Naive thymus-derived CD4-positive, alpha-beta T cell (primary cell): ENCODE results near the gene GASK1B. TPM values are rescaled to one million over a fixed set of nuclear protein-coding genes. Genes with fewer than 3 reads are reported as not detected.

ENCODE experiments used
- ATAC-seq: fragments of 150-1000 bp; cut with Tn5 transposase; 2 replicates; pipeline ENCODE4 v1.10.0; 2021; ENCODE audit warnings: mild to moderate bottlenecking, moderate library complexity
- CTCF ChIA-PET: fragments of 350-600 bp; sonication (Branson Sonifier 250); formaldehyde crosslinking; loops from one replicate; lab custom pipeline; 2021; ENCODE audit warnings: antibody characterized with exemption; lab: Charles Lee
- POLR2A ChIA-PET: fragments of 350-600 bp; sonication (Branson Sonifier 250); formaldehyde crosslinking; loops from one replicate; lab custom pipeline; 2021; ENCODE audit warnings: antibody characterized with exemption, inconsistent platforms; lab: Charles Lee
- DNase-seq, 9 donors: peaks; one replicate each; pipeline versions ENCODE4 v3.0.0 to v3.0.0-alpha.2; 2020 to 2022; ENCODE audit warnings: mixed read lengths in 1 of 9
- H3K27ac ChIP-seq: one replicate; pipeline ENCODE4 v1.7.0; 2013; ENCODE audit warnings: mild to moderate bottlenecking, low read depth, low read length, moderate library complexity
- H3K27me3 ChIP-seq, 2 donors: one replicate each; pipeline ENCODE4 v1.7.0; 2013; ENCODE audit warnings: low read length in 2 of 2, mild to moderate bottlenecking in 2 of 2, moderate library complexity in 2 of 2; ENCODE audit not compliant: control insufficient read depth in 2 of 2, insufficient read depth in 2 of 2
- H3K36me3 ChIP-seq, 3 experiments: 1 replicate in 2 of 3; 2 replicates in 1 of 3; pipeline ENCODE4 v1.7.0; 2013; ENCODE audit warnings: low read length in 3 of 3, mild to moderate bottlenecking in 3 of 3, moderate library complexity in 1 of 3; ENCODE audit not compliant: insufficient read depth in 3 of 3, control insufficient read depth in 2 of 3
- H3K4me1 ChIP-seq, 2 donors: one replicate each; pipeline ENCODE4 v1.7.0; 2013; ENCODE audit warnings: low read length in 2 of 2, mild to moderate bottlenecking in 2 of 2, moderate library complexity in 1 of 2; ENCODE audit not compliant: control insufficient read depth in 2 of 2, insufficient read depth in 2 of 2
- H3K4me3 ChIP-seq: 2 replicates; pipeline ENCODE4 v1.7.0; 2013; ENCODE audit warnings: mild to moderate bottlenecking, low read length
- H3K9me3 ChIP-seq, 3 experiments: 1 replicate in 2 of 3; 2 replicates in 1 of 3; pipeline ENCODE4 v1.7.0; 2013; ENCODE audit warnings: low read length in 3 of 3; ENCODE audit not compliant: control insufficient read depth in 2 of 3
- H3K27ac Mint-ChIP-seq, 9 donors: one replicate each; pipeline ENCODE4 v1.8.0; 2020 to 2022; ENCODE audit warnings: mixed read lengths in 9 of 9, mild to moderate bottlenecking in 8 of 9, moderate library complexity in 5 of 9, inconsistent platforms in 2 of 9
- H3K27me3 Mint-ChIP-seq, 5 donors: one replicate each; pipeline ENCODE4 v1.8.0; 2021 to 2022; ENCODE audit warnings: mixed read lengths in 5 of 5, mild to moderate bottlenecking in 1 of 5
- H3K36me3 Mint-ChIP-seq, 5 donors: one replicate each; pipeline ENCODE4 v1.8.0; 2020 to 2022; ENCODE audit warnings: mixed read lengths in 5 of 5, mild to moderate bottlenecking in 3 of 5, inconsistent platforms in 1 of 5
- H3K4me1 Mint-ChIP-seq, 7 donors: one replicate each; pipeline ENCODE4 v1.8.0; 2020 to 2022; ENCODE audit warnings: mixed read lengths in 7 of 7, mild to moderate bottlenecking in 3 of 7, inconsistent platforms in 1 of 7
- H3K4me3 Mint-ChIP-seq, 10 donors: one replicate each; pipeline ENCODE4 v1.8.0; 2020 to 2022; ENCODE audit warnings: mild to moderate bottlenecking in 10 of 10, mixed read lengths in 10 of 10, moderate library complexity in 6 of 10, inconsistent platforms in 2 of 10
- H3K9me3 Mint-ChIP-seq, 11 donors: one replicate each; pipeline ENCODE4 v1.8.0; 2020 to 2022; ENCODE audit warnings: mixed read lengths in 11 of 11, mild to moderate bottlenecking in 4 of 11, inconsistent platforms in 1 of 11, moderate library complexity in 1 of 11
- intact Hi-C, 2 donors: fragments of 100-400 bp; cut with micrococcal nuclease; formaldehyde crosslinking; loops; one replicate each; pipeline ENCODE4 v1.15.1; 2023
- polyA plus RNA-seq, 2 donors: library from polyadenylated mRNA; unstranded; fragments of 300-500 nt; fragmentation: Illumina TruSeq; gene quantifications; one replicate each; pipeline ENCODE4 v1.2.3, GENCODE V29; 2021
- total RNA-seq, 6 experiments: library from RNA in 5 of 6; stranded (reverse) in 5 of 6; gene quantifications; 1 replicate in 5 of 6; 2 replicates in 1 of 6; pipeline ENCODE4 v1.2.3 and lab custom pipeline; 2021 to 2026

Gene GASK1B
- total and polyA plus RNA-seq, 7 experiments from 2014 or later: 0.06 to 28.2 (median 1.1) TPM; not detected in 1

DNA sequence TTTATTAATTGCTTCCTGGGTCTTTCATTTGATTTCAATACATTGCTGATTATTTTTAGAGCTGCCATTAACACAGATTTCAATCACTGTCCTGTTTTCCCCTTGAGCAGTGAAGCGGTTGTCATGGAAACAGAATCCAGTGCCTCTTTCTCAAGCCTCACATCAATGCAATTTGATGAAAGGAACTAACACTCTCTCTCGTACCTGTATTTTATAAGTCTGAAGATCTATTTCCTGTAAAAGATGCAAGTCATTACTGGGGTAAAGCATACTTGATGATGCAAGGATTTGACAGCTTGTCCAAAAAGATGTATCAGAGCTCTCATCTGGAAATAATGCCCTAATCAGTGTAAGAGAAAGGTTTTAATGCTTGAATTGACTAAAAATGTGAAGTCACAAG lies 17.9 kb upstream of the GASK1B start:
- intact Hi-C loops: loop anchor here in 1 of 2 donors (5.0 to 10.0 kb wide), 2 partner anchors 67 to 1014 kb away; no protein-coding TSS in a partner anchor

GRCh38 chr4:158189422-158189821 lies 16.6 kb upstream of the GASK1B start:
- Mint-ChIP-seq H3K4me3 (no peak overlapping the region), H3K4me1 (peaks cover 0 to 2% (median 0%) of the 10 kb centered on the region in 7 donors), H3K27me3 (peaks cover 0 to 4% (median 0%) of the 10 kb centered on the region in 5 donors), H3K27ac (no peak overlapping the region), H3K9me3 (peaks cover 0 to 2% (median 0%) of the 10 kb centered on the region in 11 donors), H3K36me3 (no peaks in the 10 kb centered on the region)
- POLR2A ChIA-PET: no interaction called here
- Histone ChIP-seq H3K27ac (no peak overlapping the region), H3K36me3 (no peaks in the 10 kb centered on the region), H3K4me1 (no peaks in the 10 kb centered on the region), H3K9me3 (no peaks in the 10 kb centered on the region), H3K4me3 (no peak overlapping the region), H3K27me3 (no peaks in the 10 kb centered on the region)
- no peak for DNase-seq
- intact Hi-C loops: no loop called here
- no peak for ATAC-seq
- CTCF ChIA-PET: no interaction called here

More for the DNA sequence above, 17.9 kb upstream of the GASK1B start:
- ATAC-seq (no peak), DNase-seq (no peak)
- CTCF ChIA-PET: no interaction called here
- Mint-ChIP-seq H3K9me3 (peaks cover 0 to 2% (median 0%) of the 10 kb centered on the region in 11 donors), H3K4me3 (no peak overlapping the region), H3K4me1 (peaks cover 0 to 2% (median 0%) of the 10 kb centered on the region in 7 donors), H3K27ac (no peak overlapping the region), H3K27me3 (peaks cover 0 to 4% (median 0%) of the 10 kb centered on the region in 5 donors), H3K36me3 (no peaks in the 10 kb centered on the region)
- POLR2A ChIA-PET: no interaction called here
- no peak overlapping the region for H3K4me3 ChIP-seq
- no peak overlapping the region for H3K27ac ChIP-seq
- H3K36me3 ChIP-seq: no peaks in the 10 kb centered on the region
- no peaks in the 10 kb centered on the region for H3K27me3 ChIP-seq
- H3K9me3 ChIP-seq: no peaks in the 10 kb centered on the region
- no peaks in the 10 kb centered on the region for H3K4me1 ChIP-seq

- ATAC-seq (no peak), DNase-seq (no peak)
- Histone ChIP-seq H3K9me3 (no peaks in the 10 kb centered on the region), H3K27ac (no peak overlapping the region), H3K4me3 (no peak overlapping the region), H3K36me3 (no peaks in the 10 kb centered on the region), H3K27me3 (no peaks in the 10 kb centered on the region), H3K4me1 (no peaks in the 10 kb centered on the region)
- CTCF ChIA-PET: no interaction called here
- POLR2A ChIA-PET: no interaction called here
- Mint-ChIP-seq H3K27ac (no peak overlapping the region), H3K9me3 (no peaks in the 10 kb centered on the region), H3K36me3 (no peaks in the 10 kb centered on the region), H3K4me3 (no peak overlapping the region), H3K4me1 (no peaks in the 10 kb centered on the region), H3K27me3 (no peaks in the 10 kb centered on the region)
- intact Hi-C loops: no loop called here
Observed at GRCh38 chr4:158186815-158187214, 14.0 kb upstream of the GASK1B start.

GRCh38 chr4:158182736-158183135 lies 9.9 kb upstream of the GASK1B start:
- no peaks in the 10 kb centered on the region for H3K27me3 ChIP-seq
- no peak overlapping the region for H3K4me3 Mint-ChIP-seq
- ATAC-seq: no peak
- no peak overlapping the region for H3K27ac Mint-ChIP-seq
- no peaks in the 10 kb centered on the region for H3K9me3 Mint-ChIP-seq
- CTCF ChIA-PET: no interaction called here
- peaks cover 0 to 9% (median 3%) of the 10 kb centered on the region in 5 donors for H3K27me3 Mint-ChIP-seq
- POLR2A ChIA-PET: no interaction called here
- no peaks in the 10 kb centered on the region for H3K9me3 ChIP-seq
- DNase-seq: no peak
- intact Hi-C loops: no loop called here
- H3K4me3 ChIP-seq: no peak overlapping the region
- H3K4me1 ChIP-seq: no peaks in the 10 kb centered on the region
- no peak overlapping the region for H3K27ac ChIP-seq
- no peaks in the 10 kb centered on the region for H3K36me3 ChIP-seq
- no peaks in the 10 kb centered on the region for H3K4me1 Mint-ChIP-seq
- H3K36me3 Mint-ChIP-seq: no peaks in the 10 kb centered on the region

DNA sequence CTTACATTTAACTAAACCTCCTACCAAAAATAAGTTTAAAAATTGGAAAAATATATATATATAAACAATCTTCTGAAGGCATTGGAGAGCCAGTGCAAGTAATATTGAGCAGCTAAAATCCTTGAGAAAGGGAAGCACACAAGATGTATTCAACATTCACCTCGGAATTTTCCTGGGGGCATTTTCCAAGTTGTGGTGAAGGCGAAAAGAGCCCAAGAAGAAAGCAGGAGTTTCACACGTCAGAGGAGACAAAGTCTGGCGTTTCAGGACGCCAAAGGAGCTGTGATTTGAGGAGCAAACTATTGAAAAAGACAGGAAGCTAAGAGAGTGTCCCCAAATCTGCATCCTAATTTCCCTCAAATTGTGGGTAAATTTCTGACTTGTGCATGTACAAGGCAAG lies 9.1 kb upstream of the GASK1B start:
- Mint-ChIP-seq H3K27me3 (peaks cover 0 to 9% (median 5%) of the 10 kb centered on the region in 5 donors), H3K4me3 (no peak overlapping the region), H3K36me3 (no peaks in the 10 kb centered on the region), H3K27ac (no peak overlapping the region), H3K9me3 (no peaks in the 10 kb centered on the region), H3K4me1 (no peaks in the 10 kb centered on the region)
- Histone ChIP-seq H3K27me3 (no peaks in the 10 kb centered on the region), H3K4me1 (no peaks in the 10 kb centered on the region), H3K4me3 (no peak overlapping the region), H3K9me3 (no peaks in the 10 kb centered on the region), H3K36me3 (no peaks in the 10 kb centered on the region), H3K27ac (no peak overlapping the region)
- POLR2A ChIA-PET: no interaction called here
- ATAC-seq (no peak), DNase-seq (no peak)
- intact Hi-C loops: no loop called here
- CTCF ChIA-PET: no interaction called here

DNA sequence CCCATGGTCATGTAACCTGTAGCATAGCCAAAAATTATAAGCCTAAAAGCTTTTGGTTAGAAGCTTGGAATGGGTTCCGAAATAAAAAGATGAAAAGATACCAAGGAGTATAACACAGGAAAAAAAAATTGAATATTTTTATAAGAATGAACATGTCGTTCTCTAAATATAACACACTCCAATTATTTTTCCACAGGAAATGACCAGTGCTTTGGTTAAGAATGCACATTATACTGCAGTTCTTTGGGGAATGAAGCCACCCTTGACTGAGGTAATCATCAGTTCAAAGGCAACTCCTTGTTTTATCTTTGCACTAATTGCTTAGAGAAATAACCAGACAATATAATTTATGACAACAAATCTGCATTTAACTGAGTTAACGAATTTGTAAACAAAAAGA lies 6.6 kb upstream of the GASK1B start:
- H3K4me3 Mint-ChIP-seq: no peak overlapping the region
- DNase-seq: no peak
- no peaks in the 10 kb centered on the region for H3K4me1 Mint-ChIP-seq
- no peaks in the 10 kb centered on the region for H3K36me3 Mint-ChIP-seq
- H3K27me3 ChIP-seq: no peaks in the 10 kb centered on the region
- H3K9me3 ChIP-seq: no peaks in the 10 kb centered on the region
- no peaks in the 10 kb centered on the region for H3K9me3 Mint-ChIP-seq
- H3K4me3 ChIP-seq: no peak overlapping the region
- H3K27ac Mint-ChIP-seq: no peak overlapping the region
- ChIA-PET CTCF (no interaction called here), POLR2A (no interaction called here)
- H3K27ac ChIP-seq: no peak overlapping the region
- ATAC-seq: no peak
- H3K4me1 ChIP-seq: no peaks in the 10 kb centered on the region
- H3K36me3 ChIP-seq: no peaks in the 10 kb centered on the region
- intact Hi-C loops: no loop called here
- H3K27me3 Mint-ChIP-seq: peaks cover 5 to 10% (median 7%) of the 10 kb centered on the region in 5 donors

DNA sequence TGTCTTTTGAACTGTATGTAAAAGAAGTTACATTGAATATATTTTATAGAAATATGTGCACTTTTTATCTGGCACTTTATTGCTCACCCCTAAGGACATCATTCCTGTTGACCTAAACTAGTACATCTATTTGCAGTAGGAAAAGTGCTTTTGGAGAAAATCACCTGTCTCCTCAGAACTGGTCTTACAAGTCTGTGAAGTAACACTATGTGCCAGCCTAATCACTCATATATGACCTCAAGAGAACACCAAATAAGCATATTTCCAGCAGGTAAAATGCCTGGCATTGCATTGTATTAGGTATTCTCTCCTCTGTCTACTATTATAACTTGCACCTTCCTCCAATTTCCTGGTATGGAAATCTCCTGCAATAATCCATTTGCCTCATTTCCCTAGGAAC lies 4.0 kb upstream of the GASK1B start:
- no peaks in the 10 kb centered on the region for H3K9me3 ChIP-seq
- no peaks in the 10 kb centered on the region for H3K9me3 Mint-ChIP-seq
- H3K4me3 Mint-ChIP-seq: no peak overlapping the region
- H3K27ac Mint-ChIP-seq: no peak overlapping the region
- no peak overlapping the region for H3K27ac ChIP-seq
- ATAC-seq (no peak), DNase-seq (no peak)
- POLR2A ChIA-PET: no interaction called here
- H3K27me3 Mint-ChIP-seq: peaks cover 11 to 27% (median 14%) of the 10 kb centered on the region in 5 donors
- no peaks in the 10 kb centered on the region for H3K4me1 ChIP-seq
- intact Hi-C loops: no loop called here
- CTCF ChIA-PET: no interaction called here
- H3K4me3 ChIP-seq: no peak overlapping the region
- H3K4me1 Mint-ChIP-seq: peaks cover 0 to 6% (median 4%) of the 10 kb centered on the region in 7 donors
- H3K36me3 ChIP-seq: no peaks in the 10 kb centered on the region
- H3K27me3 ChIP-seq: no peaks in the 10 kb centered on the region
- H3K36me3 Mint-ChIP-seq: no peaks in the 10 kb centered on the region
